GM21825 (cell line): ENCODE measurements around the gene MAL.
A peak's percentile ranks its signal among the peaks of the same experiment; 100 is the strongest.

Experiments
- ATAC-seq: cut with Tn5 transposase; IDR thresholded peaks from one replicate; pipeline ENCODE4 v1.9.1; 2021; ENCODE audit warnings: mild to moderate bottlenecking, moderate library complexity; ENCODE audit not compliant: unreplicated experiment

The MAL gene

DNA sequence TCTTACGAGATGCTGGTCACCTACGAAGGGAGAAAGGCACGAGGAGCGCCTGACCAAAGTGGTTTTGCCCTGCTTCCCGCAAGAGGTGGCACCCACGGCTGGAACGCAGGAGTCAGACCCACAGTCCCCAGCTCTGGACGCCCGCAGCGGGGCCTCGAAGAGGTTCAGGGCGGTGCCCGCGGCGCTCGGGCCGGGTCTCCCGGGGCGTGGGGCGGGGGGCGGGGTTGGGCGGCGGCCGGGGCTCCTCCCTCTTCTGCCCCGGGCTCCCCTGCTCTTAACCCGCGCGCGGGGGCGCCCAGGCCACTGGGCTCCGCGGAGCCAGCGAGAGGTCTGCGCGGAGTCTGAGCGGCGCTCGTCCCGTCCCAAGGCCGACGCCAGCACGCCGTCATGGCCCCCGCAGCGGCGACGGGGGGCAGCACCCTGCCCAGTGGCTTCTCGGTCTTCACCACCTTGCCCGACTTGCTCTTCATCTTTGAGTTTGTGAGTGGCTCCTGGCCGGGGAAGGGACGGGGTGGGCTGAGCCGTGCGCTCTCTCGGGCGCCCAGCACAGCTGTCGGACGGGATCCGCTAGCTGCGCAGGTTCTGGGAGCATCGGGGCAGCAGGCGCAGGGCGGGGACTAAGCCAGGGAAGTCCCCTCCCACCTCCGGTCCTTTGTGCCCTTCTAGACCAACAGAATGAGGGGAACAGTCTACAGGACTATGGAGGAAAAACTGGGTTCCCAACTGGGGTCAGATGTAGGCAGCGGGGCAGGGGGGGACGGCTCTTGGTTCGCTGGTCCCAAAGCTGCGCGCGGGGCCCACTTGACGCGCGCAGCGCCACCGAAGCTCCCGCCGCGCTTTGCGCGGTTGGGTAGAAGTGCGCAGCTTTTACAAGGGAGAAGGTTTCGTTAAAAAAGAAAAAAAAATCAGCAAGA is at the start of gene MAL:
MAL (plus strand) TSS at position 303 of the 914 bp plus-strand sequence; CDS start at position 388, 85 bp downstream.
- no peak for ATAC-seq

DNA sequence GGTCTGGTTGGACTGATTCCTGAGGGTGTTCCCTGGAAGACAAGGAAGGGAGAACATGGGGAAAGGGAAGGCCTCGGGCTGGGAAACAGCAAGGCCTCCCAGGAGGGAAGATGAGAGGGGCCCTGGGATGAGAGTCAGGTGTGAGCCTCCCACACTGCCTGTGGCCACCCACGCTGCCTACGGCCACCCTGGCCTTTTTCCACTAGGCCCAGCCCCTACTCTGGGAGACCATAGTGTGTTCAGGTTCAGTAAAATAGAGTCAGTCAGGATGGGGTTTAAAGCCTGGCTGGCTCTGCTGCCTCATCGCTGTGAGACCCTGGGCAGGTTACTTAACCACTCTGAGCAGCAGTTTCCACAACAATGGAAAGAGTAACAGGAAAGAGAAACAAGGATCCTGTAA is 47.7 kb upstream of the MAL start:
- no peak for ATAC-seq

DNA sequence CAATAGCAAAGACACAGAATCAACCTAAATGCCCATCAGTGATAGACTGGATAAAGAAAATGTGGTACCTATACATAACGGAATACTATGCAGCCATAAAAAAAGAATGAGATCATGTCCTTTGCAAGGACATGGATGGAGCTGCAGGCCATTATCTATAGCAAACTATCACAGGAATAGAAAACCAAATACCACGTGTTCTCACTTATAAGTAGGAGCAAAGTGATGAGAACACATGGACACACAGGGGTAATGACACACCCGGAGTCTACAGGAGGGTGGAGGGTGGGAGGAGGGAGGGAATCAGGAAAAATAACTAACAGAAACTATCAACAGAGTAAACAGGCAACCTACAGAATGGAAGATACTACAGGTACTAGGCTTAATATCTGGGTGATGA is 46.6 kb upstream of the MAL start:
- ATAC-seq, result no peak

DNA sequence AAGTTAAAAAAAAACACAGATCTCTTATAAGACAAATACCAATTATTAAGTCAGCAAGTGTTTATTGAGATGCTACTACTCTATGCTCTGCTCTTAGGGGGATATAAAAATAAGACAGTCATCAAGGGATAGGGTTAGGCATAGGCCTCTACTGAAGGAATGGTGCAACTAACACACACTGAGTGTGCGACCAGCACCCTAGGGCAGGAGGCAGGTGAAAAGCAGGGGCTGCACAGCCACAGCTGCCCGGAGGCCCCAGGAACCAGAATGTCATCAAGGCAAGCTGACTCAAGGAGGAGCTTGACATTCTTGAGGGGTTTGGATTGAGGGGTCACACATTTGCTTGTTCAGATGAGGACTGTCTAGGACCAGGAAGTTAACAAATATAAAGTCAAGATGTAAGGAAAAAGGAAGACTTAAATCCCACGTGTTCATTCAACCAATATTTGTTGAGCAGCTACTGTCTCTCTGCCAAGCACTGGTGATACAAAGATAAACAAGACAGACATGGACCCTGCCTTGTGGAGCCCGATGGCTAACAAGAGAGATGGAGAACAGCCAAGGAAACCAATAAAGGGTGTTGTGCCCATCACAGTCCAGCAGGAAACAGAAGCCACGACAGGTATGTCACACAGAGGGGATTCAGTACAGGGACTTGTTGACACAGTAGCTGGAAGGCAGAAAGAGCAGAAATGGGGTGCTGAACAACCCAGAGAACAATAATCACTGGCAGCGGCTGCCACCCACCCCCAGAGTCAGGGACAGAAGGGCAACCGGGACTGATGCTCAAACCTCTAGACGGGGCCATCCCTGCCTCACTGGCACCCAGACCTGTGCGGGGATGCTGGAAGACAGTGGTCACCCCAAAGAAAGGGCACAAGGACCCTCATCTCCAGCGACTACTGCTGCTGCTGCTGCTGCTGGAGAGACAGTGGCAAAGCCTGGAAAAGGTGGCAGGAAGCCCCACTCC is 45.8 kb upstream of the MAL start:
- no peak for ATAC-seq

DNA sequence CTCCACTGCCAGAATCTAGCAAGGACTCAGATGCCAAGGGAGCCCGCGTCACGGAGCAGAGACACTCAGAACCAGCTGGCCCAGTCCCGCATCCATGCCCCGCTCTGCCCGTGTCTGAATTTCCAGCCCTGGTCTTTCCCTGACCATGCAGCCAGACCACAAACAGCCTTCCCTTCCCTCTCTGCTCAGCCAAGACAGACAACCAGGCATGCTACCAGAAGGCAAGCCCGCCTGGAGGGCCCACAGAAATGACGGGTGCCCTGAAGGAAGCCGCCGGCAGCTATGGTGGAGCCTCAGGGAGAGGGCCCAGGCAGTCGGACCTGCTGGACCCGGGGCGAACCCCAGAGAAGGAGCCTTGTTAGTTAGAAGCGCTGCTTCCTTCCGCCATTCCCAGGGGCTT is 45.1 kb upstream of the MAL start:
- ATAC-seq, result no peak

DNA sequence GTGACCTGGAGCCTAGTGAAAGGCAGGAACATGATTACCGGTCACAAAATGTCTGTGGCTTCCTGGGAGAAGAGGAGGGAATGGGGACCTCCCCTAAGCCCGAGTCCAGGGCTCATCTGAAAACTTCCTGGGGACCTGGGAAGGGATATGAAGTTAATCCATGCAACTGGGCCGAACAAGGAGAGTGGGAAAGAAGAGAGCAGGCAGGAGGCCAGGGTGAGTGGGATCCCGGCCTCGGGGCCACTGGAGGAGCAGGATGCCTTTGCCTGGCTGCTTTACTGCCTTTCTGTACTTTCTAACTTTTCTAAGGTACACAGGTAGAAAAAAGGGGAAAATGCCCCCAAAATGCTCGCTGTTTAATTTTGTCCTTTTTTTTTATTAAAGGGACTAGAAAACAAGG is 43.4 kb upstream of the MAL start:
- no peak for ATAC-seq

DNA sequence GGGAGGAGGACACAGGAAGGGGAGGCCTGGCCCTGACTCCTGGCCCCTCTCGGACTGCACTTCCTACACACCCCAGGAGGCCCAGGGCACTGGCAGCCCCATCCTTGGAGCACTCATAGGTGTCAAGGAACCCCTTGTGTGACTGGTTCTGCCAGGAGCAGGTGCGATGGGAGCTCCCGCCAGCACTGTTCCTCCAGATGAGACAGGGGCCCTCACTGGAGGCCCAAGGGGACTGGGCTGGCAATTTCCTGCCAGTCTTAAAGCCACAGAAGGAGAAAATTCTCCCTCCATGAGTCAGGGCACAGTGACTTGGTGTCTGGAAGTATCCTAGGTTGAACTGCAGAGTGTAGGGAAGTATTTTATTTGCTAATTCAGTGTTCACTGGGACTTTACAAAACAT is 42.8 kb upstream of the MAL start:
- ATAC-seq, result no peak

DNA sequence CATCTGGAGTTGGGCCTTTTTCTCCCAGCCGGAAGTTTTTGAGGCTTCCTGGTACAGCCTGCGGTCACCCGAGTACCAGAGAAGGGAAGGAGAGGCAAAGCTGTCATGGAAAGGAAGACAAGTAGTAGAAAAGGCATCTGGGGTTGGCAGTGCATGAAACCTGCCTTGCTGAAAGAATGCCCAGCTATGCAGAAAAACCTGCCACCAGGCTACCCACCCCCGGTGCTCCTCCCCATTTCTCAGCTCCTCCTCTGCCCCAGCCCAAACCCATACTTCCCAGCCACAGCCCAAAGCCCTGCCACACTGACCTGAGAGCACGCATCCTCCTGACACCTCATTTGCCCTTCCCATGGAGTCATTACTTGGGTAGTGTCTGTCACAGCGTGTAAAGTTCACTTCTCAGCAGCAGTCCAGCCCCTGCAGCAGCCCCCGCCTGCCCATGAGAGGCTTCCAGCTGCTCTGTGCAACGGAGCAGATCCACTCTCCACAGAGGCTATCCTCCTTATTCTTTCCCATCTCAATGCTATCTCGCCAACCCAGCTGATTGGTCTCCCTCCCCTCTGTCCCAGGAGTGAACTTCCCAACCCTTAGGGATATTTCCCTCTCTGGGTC is 40.4 kb upstream of the MAL start:
- ATAC-seq, result no peak

DNA sequence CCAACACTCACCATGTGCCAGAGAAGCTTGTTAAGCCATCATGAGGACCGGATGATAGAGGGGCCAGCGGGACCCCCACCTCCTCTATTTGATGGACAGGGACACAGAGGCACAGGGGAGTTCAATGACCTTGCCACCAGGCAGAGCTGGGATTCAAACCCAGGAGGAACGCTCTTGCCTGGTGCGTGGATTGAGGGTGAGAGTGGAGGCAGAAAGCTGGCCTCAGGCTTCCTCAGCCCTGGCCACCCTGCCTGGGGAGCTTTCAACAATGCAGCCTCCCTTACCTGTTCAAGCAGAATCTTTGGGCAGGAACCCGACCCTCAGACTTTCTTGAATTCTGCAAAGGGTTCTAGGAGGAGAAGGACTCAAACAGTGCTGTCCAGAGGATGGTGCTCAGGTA is 39.9 kb upstream of the MAL start:
- no peak for ATAC-seq

DNA sequence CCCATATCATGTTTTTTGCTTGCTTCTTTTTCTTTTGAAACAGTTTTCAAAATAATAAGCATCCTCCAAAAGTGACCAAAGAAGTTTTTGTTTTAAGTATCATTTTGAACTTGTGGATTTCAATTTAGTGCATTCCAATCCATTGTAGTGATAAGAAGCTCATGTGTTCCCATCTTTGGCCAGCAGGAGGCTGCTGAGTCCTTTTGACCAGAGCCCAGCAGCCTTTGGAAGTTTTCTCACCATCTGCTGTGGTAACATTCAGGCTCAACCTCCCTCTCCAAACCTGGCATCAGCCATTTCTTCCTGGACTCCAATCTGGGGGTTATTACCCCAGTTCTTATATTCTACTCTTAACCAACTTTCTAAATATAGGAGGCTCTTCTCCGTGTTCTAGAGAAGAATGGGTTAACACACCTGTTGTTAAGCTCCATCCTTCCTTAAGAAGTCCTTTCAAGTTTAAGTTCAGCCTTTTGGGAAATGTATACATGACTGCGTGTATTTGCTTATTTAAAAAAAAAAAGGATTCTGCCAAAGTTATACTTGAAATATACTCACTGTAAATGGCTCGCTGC is 39.0 kb upstream of the MAL start:
- ATAC-seq, result peak; percentile 76

DNA sequence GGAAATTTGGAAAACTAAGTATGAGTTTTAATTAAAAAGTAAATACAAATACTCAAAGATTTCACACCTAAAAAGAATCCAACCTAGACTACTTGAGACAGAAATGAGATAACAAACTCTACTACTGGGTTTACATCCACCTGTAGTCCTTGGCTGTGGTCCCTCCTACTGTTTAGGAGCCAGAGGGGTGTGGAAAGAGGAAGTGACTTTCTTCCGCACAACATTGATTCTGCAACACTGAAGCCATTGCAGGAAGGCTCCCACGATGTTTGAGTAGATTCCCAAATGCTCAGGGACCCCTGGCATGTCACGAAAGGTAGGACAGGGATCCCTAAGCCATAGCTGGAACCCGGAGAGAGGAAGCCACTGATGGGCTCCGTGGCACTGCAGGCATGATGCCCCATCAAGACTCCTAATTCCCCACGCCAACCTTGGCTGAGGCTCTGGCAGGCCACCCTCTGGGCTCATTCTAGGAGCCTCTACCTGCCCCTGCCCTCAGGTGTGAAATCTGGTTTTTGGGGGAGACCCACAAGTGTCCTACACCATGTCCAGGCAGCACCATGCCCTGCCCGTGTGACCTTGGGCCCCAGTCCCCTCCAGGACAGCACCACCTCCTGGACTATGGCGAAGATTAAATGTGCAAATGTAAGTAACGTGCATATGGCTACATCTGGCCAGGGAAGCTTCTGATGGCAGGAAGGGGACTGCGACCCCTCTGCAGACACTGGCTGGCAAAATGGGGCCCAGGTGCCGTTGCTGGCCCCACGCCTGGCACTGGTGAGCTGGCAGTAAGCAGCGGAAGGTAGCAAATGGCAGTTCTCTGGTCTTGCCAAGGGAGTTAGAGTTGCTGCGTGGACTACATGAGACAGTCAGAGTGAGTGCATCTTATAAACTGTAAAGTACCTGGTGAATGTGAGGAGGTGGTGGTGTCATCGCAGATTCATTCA is 38.2 kb upstream of the MAL start:
- no peak for ATAC-seq

DNA sequence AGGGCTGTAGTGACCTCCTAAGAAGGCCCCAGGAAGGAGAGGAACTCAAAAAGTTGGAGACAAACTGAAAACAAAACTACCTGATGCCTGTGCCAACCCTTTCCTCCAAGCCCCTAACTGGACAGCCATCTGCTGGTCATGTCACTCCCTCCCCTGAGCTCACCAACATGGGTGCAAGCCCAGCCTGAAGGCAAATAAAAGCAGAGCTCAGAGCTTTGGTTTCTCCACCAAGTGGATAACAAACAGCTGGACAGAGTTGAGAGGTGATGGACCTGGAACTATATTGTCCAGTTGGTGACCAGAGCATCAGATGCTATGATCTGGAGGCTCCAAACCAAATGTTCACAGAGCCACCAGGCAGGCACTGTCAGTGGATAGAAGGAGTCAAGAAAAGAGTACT is 34.6 kb upstream of the MAL start:
- no peak for ATAC-seq

DNA sequence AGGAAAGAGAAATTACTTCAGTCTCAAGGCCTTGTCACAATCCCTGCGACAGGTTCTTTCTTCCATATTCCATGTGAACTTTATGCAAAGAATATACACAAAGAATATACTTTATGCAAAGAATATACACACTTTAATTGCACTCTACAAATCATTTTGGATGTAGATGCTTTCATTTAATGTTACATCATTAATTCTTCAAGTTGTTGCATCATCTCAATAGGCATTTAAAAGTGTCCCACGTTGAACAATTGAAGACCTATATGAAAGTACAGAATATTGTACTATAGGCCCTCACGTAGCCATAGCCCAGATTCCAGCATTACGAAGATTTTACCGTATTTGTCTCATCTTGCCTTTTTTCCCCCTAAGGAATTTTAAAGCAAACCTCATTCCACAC is 33.1 kb upstream of the MAL start:
- no peak for ATAC-seq

DNA sequence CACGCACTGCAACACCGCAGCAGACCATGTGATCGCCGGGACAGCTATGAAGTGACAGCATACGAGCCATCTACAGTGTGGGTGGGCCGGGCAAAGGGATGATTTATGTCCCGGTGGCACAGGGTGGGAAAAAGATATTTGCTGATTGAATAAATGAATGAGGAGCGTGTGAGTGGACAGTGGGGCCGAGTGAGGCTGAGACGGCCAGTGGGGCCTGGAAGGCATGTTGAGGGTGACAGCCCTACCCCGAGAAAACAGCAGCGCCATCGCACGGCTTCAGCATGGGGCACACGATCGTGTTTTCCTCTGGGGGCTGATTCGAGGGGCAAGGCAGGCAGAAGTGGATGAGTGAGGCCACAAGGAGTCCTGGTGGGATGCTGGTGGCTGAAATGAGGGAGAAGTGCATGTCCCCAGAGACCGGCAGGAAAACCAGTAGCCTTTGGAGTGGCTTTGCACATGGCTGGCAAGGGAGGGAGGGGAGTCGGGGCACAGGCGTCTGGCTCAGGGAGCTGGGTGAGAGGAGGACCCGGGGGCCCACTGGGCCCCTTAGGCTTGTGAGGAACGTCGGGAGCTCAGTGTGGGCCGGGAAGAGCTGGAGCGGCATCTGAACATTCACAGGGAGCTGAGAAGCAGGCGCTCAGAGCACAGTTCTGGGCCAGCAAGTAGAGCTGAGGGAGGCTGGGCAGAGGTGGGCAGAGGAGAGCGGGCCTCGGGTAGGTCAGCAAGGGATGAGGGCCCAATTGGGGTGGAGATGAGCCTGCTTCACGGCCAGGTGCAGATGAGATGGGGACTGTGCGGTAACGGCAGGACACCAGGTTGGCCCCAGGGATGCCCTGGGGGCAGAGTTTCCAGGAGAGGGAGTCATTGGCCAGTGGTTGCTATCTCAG is 32.1 kb upstream of the MAL start:
- ATAC-seq, result no peak

DNA sequence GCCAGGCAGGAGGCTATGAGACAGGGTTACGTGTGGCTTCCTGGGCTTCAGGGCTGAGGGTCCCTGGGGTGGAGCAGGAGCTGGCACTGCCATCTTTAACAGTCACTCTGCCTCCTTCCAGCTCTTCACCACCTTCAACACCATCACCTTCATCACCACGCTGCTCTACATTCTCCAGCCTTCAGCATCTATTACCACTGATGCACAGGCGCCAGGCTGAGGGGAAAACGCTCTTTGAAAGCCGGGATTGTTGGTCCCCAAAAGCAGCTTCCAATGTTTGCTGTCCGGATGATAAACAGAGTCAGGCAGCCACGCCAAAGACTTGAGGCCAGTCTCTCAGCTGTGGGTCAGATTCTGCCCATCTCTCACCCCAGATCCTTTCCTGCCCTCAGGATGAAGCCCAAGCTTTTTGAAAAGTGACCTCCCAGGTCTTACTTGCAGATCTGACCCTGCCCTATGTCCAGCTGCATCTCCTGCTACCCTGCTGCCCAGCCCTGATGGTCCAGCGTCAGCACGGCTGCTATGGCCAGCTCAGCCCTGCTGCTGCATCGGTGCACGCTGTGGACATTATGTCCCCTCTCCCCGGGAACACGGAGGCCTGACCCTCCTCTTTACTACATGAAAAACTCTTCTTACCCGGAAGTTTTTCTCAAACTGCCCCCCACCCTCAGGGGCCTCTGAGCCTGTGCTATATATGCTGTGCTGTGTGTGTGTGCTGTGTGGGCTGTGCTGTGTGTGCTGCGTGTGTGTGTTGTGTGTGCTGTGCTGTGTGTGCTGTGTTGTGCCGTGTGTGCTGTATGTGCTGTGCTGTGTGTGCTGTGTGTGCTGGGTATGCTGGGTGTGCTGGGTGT is 31.2 kb upstream of the MAL start:
- no peak for ATAC-seq

DNA sequence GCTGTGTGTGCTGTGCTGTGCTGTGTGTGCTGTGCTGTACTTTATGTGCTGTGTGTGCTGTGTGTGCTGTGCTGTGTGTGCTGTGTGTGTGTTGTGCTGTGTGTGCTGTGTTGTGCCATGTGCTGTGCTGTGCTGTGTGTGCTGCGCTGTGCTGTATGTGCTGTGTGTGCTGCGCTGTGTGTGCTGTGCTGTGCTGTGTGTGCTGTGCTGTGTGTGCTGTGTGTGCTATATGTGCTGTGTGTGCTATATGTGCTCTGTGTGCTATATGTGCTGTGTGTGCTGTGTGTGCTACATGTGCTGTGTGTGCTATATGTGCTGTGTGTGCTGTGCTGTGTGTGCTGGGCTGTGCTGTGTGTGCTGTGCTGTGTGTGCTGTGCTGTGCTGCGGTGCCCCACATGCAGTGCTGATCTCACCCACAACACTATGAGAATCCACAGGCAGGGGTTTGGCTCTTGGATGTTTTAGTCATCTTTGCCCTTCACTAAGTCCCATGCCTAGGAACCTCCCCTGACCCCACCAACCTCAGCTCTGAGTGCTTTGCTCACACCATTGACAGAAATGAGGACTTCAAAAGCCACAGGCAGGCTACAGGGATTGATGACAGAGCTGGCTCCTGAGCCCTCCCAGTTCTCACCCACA is 30.5 kb upstream of the MAL start:
- no peak for ATAC-seq

DNA sequence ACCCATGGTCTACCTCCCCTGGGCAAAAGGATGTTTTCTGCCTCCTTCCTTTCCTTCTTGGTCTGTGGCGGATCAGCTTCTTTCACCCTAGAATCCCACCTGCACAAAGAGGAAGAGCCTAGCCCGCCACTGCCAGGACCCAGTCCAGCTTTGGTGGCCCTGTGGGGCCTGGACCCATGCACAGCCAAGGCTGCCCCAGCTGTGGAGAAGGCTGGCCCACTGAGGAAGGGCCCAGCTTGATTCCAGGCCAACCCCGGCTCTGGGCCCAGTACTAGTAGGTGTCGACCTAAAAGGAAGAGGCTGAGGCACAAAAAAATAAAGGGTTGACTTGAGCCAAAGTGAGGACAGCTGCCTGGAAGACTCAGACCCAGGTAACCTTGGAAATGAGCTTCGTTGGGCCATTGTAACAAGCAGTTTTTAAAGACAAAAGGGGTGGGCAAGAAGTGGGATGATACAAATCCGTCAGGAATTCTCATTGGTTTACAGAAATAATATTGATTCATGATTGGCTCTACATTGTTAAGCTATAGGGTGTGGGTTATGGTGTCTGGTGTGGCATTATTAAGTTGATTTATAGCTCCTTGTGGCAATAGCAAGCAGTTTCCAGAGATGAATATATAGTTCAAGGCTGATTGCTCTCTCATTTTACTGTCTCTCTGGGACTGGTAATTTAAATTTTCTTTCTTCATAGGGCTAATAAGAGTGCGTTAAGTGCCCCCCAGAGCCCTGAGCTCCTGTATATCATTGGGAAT is 29.8 kb upstream of the MAL start:
- ATAC-seq, result no peak
